Stimulated activated CD4-positive, alpha-beta T cell treated with anti-CD3 and anti-CD28 coated beads, Interleukin-15, amount 100 ng/mL, for 48 hours (primary cell): ENCODE measurements around the gene HTR3B.

ENCODE experiments used
- DNase-seq, 2 donors: peaks; one replicate each; pipeline ENCODE4 v3.0.0-alpha.2; 2020; ENCODE audit warnings: low read depth in 2 of 2

Gene HTR3B

DNA sequence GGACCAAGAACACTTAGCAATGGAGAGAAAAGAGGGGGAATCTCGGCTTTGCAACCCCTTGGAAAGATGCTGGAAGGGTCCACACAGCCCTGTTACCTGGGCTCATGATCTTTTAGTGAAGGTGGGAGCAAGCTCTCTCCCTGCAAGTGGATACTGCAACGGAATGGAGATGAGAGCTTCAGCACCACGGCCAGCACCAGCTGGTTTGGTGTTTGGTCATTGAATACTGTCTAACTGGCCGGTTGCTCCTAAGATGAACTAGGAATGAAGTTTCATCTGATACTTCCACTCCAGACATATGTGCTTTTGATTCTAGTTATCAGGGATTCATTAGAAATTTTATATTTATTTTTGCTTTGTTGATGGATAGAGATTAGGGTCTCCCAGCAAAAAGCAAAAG, 86.6 kb downstream of the HTR3B start:
- DNase-seq, result no peak

DNA sequence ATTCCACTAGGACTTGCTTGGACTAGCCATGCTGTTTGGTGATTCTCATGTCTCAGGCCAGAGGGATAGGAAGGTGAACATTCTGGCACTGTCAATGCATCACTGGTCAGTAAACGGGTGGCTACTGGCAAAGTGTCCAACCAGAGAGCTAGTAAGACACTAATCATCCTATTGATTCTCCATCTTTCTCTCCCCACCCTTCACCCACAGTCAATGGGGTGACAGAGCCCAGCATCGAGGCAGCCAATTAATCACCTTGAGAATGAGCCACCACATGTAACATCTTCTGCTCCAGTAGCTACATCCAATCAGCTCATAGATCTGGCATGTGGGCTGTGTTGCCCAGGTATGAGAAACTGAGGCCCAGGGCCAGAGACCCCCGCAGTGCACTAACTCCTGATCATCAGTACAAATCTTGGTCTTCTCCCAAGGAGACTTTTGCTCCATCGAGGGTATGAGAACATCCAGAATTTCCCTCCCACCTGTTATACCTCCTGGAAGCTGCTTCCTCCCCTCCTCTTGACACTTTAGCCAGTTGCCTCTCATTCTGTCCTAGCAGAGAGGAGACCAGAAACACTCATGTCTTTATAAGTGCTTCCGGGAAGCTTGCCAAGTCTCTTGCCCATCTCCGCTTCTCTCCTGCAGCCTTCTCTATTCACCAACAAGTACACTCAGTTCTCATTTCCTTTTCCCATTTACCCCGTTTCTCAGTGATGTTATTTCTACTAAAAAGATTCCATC, 87.3 kb downstream of the HTR3B start:
- DNase-seq, result no peak

DNA sequence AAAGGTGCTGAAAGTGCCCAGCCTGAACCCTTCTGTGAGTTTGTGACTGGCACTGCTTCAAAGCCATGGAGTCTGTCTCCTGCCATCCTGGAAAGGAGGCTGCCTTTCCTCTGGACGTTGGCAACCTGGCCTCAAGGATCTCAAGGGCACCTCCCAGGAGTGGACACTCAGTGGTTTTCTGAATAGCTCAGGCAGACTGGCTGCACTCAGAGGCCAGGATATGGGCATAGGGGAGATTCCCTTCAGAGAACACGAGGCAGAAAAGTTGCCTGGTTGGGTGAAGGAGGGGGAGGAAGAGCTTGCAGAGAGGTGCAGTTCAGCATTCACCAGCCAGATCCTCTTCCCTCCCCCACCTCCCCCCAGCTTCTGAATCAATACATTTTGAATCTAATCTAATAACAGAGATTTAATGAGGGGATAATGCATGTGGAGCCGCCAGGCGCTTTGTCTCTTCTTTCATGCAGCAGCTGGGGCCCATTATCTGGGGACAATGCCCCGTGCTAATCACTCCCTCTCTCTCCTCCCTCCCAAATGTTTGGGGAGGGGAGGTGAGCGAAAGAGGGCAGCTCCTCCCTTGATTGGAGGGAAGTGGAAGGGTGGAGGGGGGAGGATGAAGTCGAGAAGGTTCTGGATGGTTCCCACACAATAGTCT, 88.0 kb downstream of the HTR3B start:
- DNase-seq, result no peak

DNA sequence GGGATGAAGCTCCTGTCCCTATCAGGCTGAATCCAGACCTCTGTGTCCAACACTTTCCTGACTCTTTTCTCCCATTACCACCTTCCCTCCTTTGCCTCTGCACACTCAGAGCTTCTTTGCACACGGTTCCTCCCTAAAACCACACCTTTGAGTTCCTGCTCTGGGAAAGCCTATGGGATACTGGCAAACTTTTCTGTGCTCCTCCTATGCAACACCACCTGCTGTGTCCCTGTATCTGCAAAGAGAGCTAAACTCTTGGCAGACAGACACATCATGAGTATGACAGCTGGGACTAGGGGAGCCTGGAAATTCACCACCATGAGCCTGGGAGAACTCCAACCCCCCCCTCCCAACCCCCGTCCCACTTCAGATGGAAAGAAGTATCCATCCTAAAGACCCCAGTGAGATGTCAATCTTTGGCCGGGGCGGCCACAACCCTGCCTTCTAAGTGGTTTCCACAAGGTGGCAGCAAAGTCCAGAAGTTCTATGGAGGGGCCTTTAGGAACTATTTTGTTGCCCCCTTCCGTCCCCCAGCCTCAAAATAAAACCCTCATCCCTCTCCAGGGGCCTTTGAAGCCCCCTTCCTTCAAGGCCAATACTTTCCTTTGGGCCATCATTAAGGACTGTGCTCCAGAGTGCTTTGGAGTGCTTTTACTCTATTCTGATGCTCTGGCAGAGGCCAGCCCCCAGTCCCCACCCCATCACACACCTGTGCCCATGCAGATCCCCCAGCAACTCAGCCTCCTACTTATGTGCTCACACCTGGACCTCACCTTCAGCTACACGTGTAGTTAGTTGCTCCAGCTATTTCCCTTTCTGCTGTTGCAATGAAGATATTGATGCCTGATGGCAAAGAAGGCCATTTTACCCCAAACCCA, 89.7 kb downstream of the HTR3B start:
- DNase-seq, result no peak
